Measurements from ENCODE around the gene RELA. TPM values are rescaled to one million over a fixed set of nuclear protein-coding genes. Genes with fewer than 3 reads are reported as not detected.

The RELA gene
- total and polyA plus RNA-seq, 2 of the 13 experiments (the other 11 are each of a cell fraction or from before 2014, with no cell fraction given): 21.4 to 40.5 TPM

- TF ChIP-seq KMT2B (CRISPR knock-in tag; IDR thresholded peaks at IDR 0.05) (no peak), HNF1A (IDR thresholded peaks at IDR 0.05; ENCODE audit: low read depth) (no peak), HNF1A (CRISPR knock-in tag; IDR thresholded peaks at IDR 0.05; ENCODE audit: borderline replicate concordance) (no peak), ZNF772 (CRISPR knock-in tag; IDR thresholded peaks at IDR 0.05) (no peak), ZNF44 (CRISPR knock-in tag; IDR thresholded peaks at IDR 0.05) (no peak), HNF4G (IDR thresholded peaks at IDR 0.05; ENCODE audit: borderline replicate concordance, low read depth, low read length) (peak; percentile 69; the same call in 1 of the 2 replicates), HNF4G (CRISPR knock-in tag; IDR thresholded peaks at IDR 0.05; ENCODE audit: borderline replicate concordance, low read depth) (no peak), ZNF282 (IDR thresholded peaks at IDR 0.05; ENCODE audit: partially characterized antibody) (no peak), NR2C2 (CRISPR knock-in tag; IDR thresholded peaks at IDR 0.05; ENCODE audit: borderline replicate concordance) (peak; percentile 82), ZNF468 (CRISPR knock-in tag; IDR thresholded peaks at IDR 0.05) (no peak)
Observed at GRCh38 chr11:65637032-65637557, 25.6 kb downstream of the RELA start (continued).

All from HepG2 (cell line).